Measurements from ENCODE around the gene MYO6.

The MYO6 gene

DNA sequence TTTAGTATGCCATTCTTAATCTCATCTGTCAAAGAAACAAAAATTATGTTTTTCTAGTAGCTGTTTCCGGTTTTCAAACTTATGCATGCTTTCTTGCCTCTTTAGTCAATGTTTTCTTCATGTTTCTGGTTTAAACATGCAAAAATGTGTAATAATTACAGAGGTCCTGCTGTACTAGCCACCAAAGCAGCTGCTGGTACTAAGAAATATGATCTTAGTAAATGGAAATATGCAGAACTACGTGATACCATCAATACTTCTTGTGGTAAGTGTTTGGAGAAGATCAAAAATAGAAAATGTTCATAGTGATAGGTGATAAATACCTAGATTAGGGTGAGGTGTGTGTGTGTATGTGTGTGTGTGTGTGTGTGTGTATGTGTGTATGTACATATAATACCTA is 158.4 kb downstream of the MYO6 start:
- no peaks in the 10 kb centered on the region for H3K9me3 Mint-ChIP-seq
- H3K27me3 Mint-ChIP-seq = no peaks in the 10 kb centered on the region
- CTCF ChIA-PET = interaction anchor here (1.9 kb wide), 1 partner anchor 14 kb away, joined by 7 read pairs; no protein-coding TSS in a partner anchor
- no peak overlapping the region for H3K4me3 Mint-ChIP-seq
- H3K27ac Mint-ChIP-seq = no peak overlapping the region
- no peaks in the 10 kb centered on the region for H3K36me3 Mint-ChIP-seq
- DNase-seq = no peak
- no peaks in the 10 kb centered on the region for H3K4me1 Mint-ChIP-seq

- no peaks in the 10 kb centered on the region for H3K36me3 Mint-ChIP-seq
- no peak overlapping the region for H3K4me3 Mint-ChIP-seq
- H3K9me3 Mint-ChIP-seq = no peaks in the 10 kb centered on the region
- H3K4me1 Mint-ChIP-seq = no peaks in the 10 kb centered on the region
- H3K27ac Mint-ChIP-seq = no peak overlapping the region
- no peaks in the 10 kb centered on the region for H3K27me3 Mint-ChIP-seq
- CTCF ChIA-PET = no interaction called here
- DNase-seq = no peak
Observed at GRCh38 chr6:75913040-75913439, 164.0 kb downstream of the MYO6 start.

DNA sequence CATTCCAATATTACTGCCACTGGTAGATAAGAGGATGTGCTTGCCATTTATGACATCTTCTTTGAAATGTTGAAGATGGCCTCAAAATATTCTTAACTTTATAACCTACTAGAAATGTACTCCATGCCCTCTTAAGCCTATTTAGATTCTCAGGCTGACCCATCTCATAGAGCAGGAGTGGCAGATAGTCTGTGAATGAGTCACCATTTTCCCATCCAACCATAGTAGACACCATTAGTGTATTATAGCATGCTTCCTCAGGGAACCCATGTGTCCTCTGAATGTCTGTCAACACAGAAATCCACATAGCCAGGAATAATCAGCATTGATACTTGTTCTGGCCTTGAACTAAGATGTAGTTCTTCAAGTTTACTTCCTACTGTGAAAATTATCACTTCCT is 173.2 kb downstream of the MYO6 start:
- CTCF ChIA-PET = no interaction called here
- H3K27me3 Mint-ChIP-seq = no peaks in the 10 kb centered on the region
- no peaks in the 10 kb centered on the region for H3K9me3 Mint-ChIP-seq
- no peak overlapping the region for H3K4me3 Mint-ChIP-seq
- no peak overlapping the region for H3K27ac Mint-ChIP-seq
- no peak for DNase-seq
- H3K36me3 Mint-ChIP-seq = no peaks in the 10 kb centered on the region
- no peaks in the 10 kb centered on the region for H3K4me1 Mint-ChIP-seq

DNA sequence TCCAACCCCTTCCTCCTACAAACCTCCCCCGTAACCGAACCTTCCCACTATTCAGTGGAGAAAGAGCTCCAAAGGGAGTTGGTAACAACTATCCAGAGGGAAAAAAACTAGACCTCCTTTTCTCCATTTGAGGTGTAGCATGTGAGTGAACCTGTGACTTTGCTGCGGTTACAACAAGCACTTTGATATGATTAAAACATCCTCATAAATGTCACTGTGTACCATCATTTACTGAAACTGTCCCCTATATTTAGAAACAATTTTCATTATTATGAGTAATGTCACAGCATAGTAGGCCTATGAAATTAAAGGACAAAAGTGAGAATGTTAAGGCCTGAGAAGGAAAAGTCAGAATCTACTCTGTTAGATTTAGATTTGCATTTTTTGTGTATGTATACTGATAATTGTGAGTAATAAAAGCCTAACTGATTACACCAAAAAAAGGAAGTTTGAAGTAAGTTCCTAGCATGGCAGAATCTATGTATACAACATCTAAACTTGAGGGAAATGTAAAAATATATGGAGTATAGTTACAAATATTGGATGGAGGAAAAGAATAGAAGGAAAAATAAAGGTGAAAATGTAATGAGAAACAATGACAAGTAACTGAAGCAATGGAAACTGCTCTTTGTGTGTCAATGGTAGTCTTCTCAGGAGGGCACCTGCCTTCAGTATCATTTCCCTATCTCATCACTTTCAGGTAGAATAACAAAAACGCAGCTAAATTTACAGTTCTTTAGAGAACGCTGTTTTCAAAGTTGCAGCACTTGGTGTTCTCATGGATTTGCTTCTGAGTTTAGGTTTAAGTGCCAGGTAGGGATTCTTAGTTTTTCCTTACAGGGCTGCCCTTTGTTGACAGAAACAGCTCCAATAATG is 177.5 kb downstream of the MYO6 start:
- CTCF ChIA-PET = no interaction called here
- no peak for DNase-seq
- no peak overlapping the region for H3K4me3 Mint-ChIP-seq
- H3K4me1 Mint-ChIP-seq = no peaks in the 10 kb centered on the region
- H3K36me3 Mint-ChIP-seq = no peaks in the 10 kb centered on the region
- H3K27me3 Mint-ChIP-seq = no peaks in the 10 kb centered on the region
- H3K9me3 Mint-ChIP-seq = no peaks in the 10 kb centered on the region
- H3K27ac Mint-ChIP-seq = no peak overlapping the region

DNA sequence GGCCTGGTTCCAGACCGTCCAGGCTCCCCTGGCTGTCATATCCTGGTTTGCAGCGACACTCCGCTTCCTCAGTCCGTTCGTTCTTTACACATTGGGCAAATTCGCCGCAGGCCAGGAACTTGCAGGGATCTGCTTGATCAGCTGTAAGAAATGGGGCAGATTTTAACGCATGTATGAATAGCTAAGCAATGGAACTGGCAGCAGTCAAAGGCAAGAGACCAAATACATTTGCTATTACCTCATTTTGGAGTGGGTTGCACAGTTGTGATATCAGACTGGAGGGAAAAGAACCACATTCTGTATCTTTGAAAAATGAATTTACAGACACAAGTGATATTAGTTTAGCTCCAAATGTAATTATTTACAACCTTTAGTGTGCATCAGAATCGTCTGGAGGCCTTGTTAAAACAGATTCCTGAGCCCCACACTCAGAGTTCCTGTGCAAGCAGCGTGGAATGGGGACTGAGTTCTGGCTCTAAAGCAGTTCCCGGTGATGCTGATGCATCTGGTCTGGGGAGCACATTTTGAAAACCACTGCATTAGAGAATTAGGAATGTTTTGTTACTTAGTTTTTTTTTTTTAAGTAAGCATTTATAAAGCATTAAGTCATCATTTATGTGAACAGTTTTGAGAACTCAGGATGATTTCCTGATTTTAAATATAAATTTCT is 182.1 kb downstream of the MYO6 start:
- CTCF ChIA-PET = interaction anchor here (1.0 kb wide), 1 partner anchor 14 kb away, joined by 3 read pairs; no protein-coding TSS in a partner anchor
- H3K27me3 Mint-ChIP-seq = peaks cover 13% of the 10 kb centered on the region
- H3K27ac Mint-ChIP-seq = no peak overlapping the region

GRCh38 chr6:75932067-75932466 is 183.0 kb downstream of the MYO6 start:
- peaks cover 4% of the 10 kb centered on the region for H3K4me1 Mint-ChIP-seq
- no peak overlapping the region for H3K4me3 Mint-ChIP-seq
- no peak overlapping the region for H3K27ac Mint-ChIP-seq
- DNase-seq = no peak
- CTCF ChIA-PET = interaction anchor here (1.0 kb wide), 1 partner anchor 15 kb away, joined by 3 read pairs; no protein-coding TSS in a partner anchor
- no peaks in the 10 kb centered on the region for H3K9me3 Mint-ChIP-seq
- H3K36me3 Mint-ChIP-seq = no peaks in the 10 kb centered on the region
- H3K27me3 Mint-ChIP-seq = peaks cover 19% of the 10 kb centered on the region

More for the DNA sequence above, 182.1 kb downstream of the MYO6 start:
- Mint-ChIP-seq H3K4me3 (no peak overlapping the region), H3K4me1 (peaks cover 4% of the 10 kb centered on the region), H3K9me3 (no peaks in the 10 kb centered on the region), H3K36me3 (no peaks in the 10 kb centered on the region)
- DNase-seq = no peak

DNA sequence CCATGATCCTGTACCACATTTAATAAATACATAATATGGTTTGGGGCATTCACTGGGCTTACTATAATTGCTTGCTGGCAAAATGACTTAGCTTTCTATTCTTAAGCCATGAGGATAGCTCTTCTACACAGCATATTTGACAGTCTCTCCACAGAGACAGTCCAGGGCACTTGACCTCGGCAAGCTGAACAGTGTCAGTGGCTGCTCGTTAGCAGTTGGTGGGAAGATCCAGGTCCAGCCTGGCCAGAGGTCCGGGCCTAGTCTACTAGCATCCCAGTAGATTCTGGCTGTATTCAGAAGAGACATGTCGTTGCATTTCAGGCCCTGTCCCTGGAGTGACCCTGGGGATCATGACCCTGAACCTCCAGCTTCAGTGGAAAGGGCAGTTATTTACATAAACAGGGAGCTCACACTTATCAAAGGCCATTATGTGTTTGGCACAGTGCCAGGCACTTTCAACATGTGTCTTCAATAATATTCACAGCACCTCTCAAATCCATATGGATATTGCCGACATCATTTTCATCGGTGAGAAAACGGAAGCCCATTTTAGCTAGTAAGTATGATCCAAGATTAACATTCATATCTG is 184.4 kb downstream of the MYO6 start:
- DNase-seq = no peak
- H3K4me3 Mint-ChIP-seq = no peak overlapping the region
- H3K4me1 Mint-ChIP-seq = peaks cover 4% of the 10 kb centered on the region
- H3K27ac Mint-ChIP-seq = no peak overlapping the region
- no peaks in the 10 kb centered on the region for H3K36me3 Mint-ChIP-seq
- H3K9me3 Mint-ChIP-seq = no peaks in the 10 kb centered on the region
- peaks cover 19% of the 10 kb centered on the region for H3K27me3 Mint-ChIP-seq
- CTCF ChIA-PET = interaction anchor here (2.5 kb wide), 1 partner anchor 1524 kb away, joined by 7 read pairs; no protein-coding TSS in a partner anchor

GRCh38 chr6:75934643-75935472 is 185.8 kb downstream of the MYO6 start:
- DNase-seq = peak; percentile 34
- no peak overlapping the region for H3K27ac Mint-ChIP-seq
- H3K4me3 Mint-ChIP-seq = no peak overlapping the region
- H3K27me3 Mint-ChIP-seq = peaks cover 19% of the 10 kb centered on the region
- peaks cover 4% of the 10 kb centered on the region for H3K4me1 Mint-ChIP-seq
- CTCF ChIA-PET = interaction anchor here (0.9 to 2.5 kb wide), 6 partner anchors 9 to 1522 kb away, joined by 3 to 7 read pairs (median 4); no protein-coding TSS in a partner anchor
- no peaks in the 10 kb centered on the region for H3K9me3 Mint-ChIP-seq
- no peaks in the 10 kb centered on the region for H3K36me3 Mint-ChIP-seq

DNA sequence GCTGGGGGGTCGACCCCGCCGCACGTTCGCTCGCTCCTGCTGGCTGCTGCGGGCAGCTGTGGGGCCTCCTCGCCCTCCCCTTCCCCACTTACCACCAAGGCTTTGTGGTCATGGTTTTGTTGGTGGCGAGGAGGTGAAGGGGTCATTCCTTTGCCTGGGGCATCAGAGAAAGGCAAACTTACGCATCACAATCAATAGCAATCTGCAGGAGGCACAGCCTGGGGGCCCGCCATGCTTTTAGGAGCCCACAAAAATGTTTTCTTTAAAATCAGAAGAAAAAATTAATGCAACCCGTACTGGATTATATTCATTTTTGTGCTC is 186.4 kb downstream of the MYO6 start:
- CTCF ChIA-PET = interaction anchor here (0.9 to 2.5 kb wide), 6 partner anchors 8 to 1522 kb away, joined by 3 to 7 read pairs (median 4); no protein-coding TSS in a partner anchor
- no peak overlapping the region for H3K4me3 Mint-ChIP-seq
- H3K27ac Mint-ChIP-seq = no peak overlapping the region
- H3K4me1 Mint-ChIP-seq = peaks cover 4% of the 10 kb centered on the region
- DNase-seq = no peak
- H3K36me3 Mint-ChIP-seq = no peaks in the 10 kb centered on the region
- peaks cover 19% of the 10 kb centered on the region for H3K27me3 Mint-ChIP-seq
- no peaks in the 10 kb centered on the region for H3K9me3 Mint-ChIP-seq

DNA sequence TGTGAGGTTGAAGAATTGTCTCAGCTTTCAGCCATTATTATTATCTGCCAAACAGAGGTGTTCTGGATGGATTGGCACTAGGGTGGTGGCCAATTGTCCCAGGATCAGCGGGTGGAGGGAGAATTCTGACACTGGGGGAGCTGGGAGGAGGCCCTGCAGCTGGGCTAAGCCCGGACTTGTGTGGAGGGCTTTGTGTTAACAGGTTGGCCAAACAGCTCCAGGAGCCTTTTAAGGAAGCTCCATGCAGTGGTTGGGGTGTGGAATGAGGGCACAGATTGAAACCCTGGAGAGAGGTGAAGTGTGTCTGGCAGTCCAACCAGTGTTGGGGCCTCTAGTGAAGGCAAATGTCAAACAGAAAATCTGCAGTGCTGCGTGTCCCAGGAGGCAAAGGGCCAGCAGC is 187.6 kb downstream of the MYO6 start:
- H3K27me3 Mint-ChIP-seq = peaks cover 19% of the 10 kb centered on the region
- no peak overlapping the region for H3K27ac Mint-ChIP-seq
- H3K4me3 Mint-ChIP-seq = no peak overlapping the region
- H3K9me3 Mint-ChIP-seq = no peaks in the 10 kb centered on the region
- CTCF ChIA-PET = no interaction called here
- no peaks in the 10 kb centered on the region for H3K36me3 Mint-ChIP-seq
- H3K4me1 Mint-ChIP-seq = peaks cover 4% of the 10 kb centered on the region
- no peak for DNase-seq

DNA sequence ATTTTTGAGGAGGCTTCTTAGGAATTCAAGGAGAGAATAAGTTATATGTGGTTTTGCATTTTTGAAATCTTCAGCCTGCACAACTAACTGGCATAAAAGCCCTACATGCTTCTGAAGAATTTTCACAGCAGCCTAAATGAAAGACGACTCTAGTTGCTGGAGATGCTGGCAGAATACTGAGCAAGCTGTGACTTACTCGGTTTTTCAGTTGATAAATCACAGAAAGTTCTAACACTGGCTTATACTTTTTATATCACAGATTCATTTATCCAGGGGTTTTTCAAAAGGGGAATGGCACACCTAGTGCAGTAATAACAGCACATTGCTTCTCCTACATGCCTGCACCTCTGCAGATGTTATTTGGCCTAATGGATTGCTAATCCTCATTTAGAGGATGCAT is 188.8 kb downstream of the MYO6 start:
- peaks cover 4% of the 10 kb centered on the region for H3K4me1 Mint-ChIP-seq
- no peak for DNase-seq
- H3K27me3 Mint-ChIP-seq = peaks cover 19% of the 10 kb centered on the region
- H3K4me3 Mint-ChIP-seq = no peak overlapping the region
- no peak overlapping the region for H3K27ac Mint-ChIP-seq
- no peaks in the 10 kb centered on the region for H3K36me3 Mint-ChIP-seq
- H3K9me3 Mint-ChIP-seq = no peaks in the 10 kb centered on the region
- CTCF ChIA-PET = no interaction called here

DNA sequence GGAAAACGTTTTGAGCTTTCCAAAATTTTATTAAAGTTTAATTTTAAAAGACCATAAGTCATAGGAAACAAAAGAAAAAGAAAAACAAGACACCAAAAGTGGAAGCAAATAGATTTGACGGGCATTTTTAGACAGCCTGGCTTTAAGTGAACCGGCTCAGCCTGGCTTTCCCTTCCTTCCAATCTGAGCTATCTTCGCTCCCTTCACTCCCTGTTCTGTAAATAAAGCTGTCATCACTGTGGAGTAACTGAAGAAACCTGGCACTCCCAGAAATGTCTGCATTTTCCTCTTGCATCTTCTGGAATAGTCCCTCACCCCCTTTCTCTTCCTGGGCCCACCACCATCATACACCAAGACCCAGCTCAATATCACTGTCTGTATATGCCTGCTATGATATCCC is 191.5 kb downstream of the MYO6 start:
- CTCF ChIA-PET = no interaction called here
- no peaks in the 10 kb centered on the region for H3K9me3 Mint-ChIP-seq
- no peak for DNase-seq
- peaks cover 16% of the 10 kb centered on the region for H3K27me3 Mint-ChIP-seq
- H3K4me3 Mint-ChIP-seq = no peak overlapping the region
- no peaks in the 10 kb centered on the region for H3K36me3 Mint-ChIP-seq
- no peak overlapping the region for H3K27ac Mint-ChIP-seq
- H3K4me1 Mint-ChIP-seq = no peaks in the 10 kb centered on the region

DNA sequence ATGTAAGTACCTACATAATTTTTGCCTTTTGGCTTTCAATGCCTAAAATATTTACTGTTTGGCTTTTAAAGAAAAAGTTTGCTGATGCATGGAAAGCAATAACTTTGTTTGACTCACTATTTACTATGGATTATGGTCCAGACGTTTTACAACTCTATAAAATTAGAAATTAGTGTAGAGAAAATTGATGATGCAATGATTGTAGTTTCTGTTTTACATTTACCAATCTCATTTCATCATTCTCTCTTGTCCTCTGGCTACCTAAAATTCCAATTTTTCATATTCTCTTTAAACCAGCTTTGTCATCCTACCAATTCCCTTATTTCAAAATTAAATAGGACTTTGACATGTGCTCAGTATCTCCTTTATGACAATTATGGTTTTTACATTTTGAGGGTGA is 192.5 kb downstream of the MYO6 start:
- CTCF ChIA-PET = interaction anchor here (1.1 kb wide), 1 partner anchor 48 kb away, joined by 3 read pairs; no protein-coding TSS in a partner anchor
- DNase-seq = no peak
- Mint-ChIP-seq H3K4me1 (no peaks in the 10 kb centered on the region), H3K36me3 (no peaks in the 10 kb centered on the region), H3K4me3 (no peak overlapping the region), H3K9me3 (no peaks in the 10 kb centered on the region), H3K27me3 (peaks cover 15% of the 10 kb centered on the region), H3K27ac (no peak overlapping the region)

DNA sequence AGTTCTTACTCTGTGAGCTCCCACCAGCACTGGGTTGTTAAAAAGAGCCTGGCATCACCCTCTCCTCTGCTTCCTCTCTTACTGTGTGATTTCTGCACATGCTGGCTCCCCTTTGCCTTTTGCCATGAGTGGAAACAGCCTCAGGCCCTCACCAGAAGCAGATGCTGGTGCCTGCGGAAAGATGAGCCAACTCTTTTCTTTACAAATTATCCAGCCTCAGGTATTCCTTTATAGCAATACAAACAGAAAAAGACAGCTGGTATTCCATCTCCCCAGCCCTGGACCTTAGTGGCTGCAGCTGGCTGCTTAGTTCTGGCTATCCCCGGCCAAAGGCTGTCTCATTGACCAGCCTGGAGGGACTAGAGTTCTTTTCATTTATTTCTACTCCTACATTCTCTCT is 194.3 kb downstream of the MYO6 start:
- Mint-ChIP-seq H3K4me3 (no peak overlapping the region), H3K9me3 (no peaks in the 10 kb centered on the region), H3K4me1 (no peaks in the 10 kb centered on the region), H3K36me3 (no peaks in the 10 kb centered on the region), H3K27me3 (peaks cover 10% of the 10 kb centered on the region), H3K27ac (no peak overlapping the region)
- CTCF ChIA-PET = interaction anchor here (0.7 kb wide), 1 partner anchor 8 kb away, joined by 3 read pairs; no protein-coding TSS in a partner anchor
- DNase-seq = no peak

All from activated naive CD4-positive, alpha-beta T cell treated with anti-CD3 and anti-CD28 coated beads, Interleukin-2, amount 10 ng/mL, durations not matched to agents 7 days and 5 days (primary cell).